Endothelial cell of umbilical vein (primary cell): ENCODE data around the gene NRCAM. TPM values are rescaled to one million over a fixed set of nuclear protein-coding genes. Genes with fewer than 3 reads are reported as not detected.

Experiments
- BruUV-seq: library from RNA; stranded (reverse); fragments of 400-500 nt; replicated peaks from 2 replicates; lab custom pipeline; 2021; lab: Mats Ljungman, UMichigan
- CTCF ChIA-PET: fragments of 300-600, 350-600 bp; sonication (Branson Sonifier 250); formaldehyde crosslinking; loops from one replicate; lab custom pipeline; 2021; ENCODE audit warnings: antibody characterized with exemption, inconsistent platforms; lab: Charles Lee
- POLR2A ChIA-PET: fragments of 300-600, 350-600 bp; sonication (Branson Sonifier 250); formaldehyde crosslinking; loops from one replicate; lab custom pipeline; 2021; ENCODE audit warnings: antibody characterized with exemption, inconsistent platforms; lab: Charles Lee
- DNase-seq: peaks from one replicate; pipeline ENCODE4 v3.0.0-alpha.2; 2011; ENCODE audit warnings: low read depth, low spot score
- FAIRE-seq: peaks from 2 replicates; lab custom pipeline; 2011; peaks lifted over from hg19 to GRCh38; lab: Jason Lieb, UNC
- H2AFZ ChIP-seq: 2 replicates; pipeline ENCODE4 v1.6.0; 2012; ENCODE audit warnings: low read depth, low read length, control low read depth, inconsistent platforms
- H3K27ac ChIP-seq: 2 replicates; pipeline ENCODE4 v1.5.1; 2011; ENCODE audit warnings: low read depth, mild to moderate bottlenecking, control low read depth, low read length, moderate library complexity; ENCODE audit not compliant: insufficient read depth
- H3K27me3 ChIP-seq, 2 experiments: 2 replicates each; pipeline versions ENCODE4 v1.6.0 to v1.6.1; 2011; ENCODE audit warnings: low read length in 2 of 2, mixed read lengths in 1 of 2; ENCODE audit not compliant: control insufficient read depth in 2 of 2, insufficient read depth in 2 of 2
- H3K36me3 ChIP-seq, 2 experiments: 2 replicates in 1 of 2; 3 replicates in 1 of 2; pipeline ENCODE4 v1.5.1; 2011; ENCODE audit warnings: low read length in 2 of 2, mild to moderate bottlenecking in 1 of 2, moderate library complexity in 1 of 2; ENCODE audit not compliant: control insufficient read depth in 2 of 2, insufficient read depth in 2 of 2; ENCODE audit errors: extremely low read depth in 1 of 2
- H3K4me1 ChIP-seq: 3 replicates; pipeline ENCODE4 v1.5.1; 2011; ENCODE audit warnings: mild to moderate bottlenecking, low read length; ENCODE audit not compliant: control insufficient read depth, insufficient read depth; ENCODE audit errors: extremely low read depth
- H3K4me2 ChIP-seq: 2 replicates; pipeline ENCODE4 v1.6.1; 2011; ENCODE audit warnings: low read length, control low read depth, mixed read lengths; ENCODE audit not compliant: insufficient read depth
- H3K4me3 ChIP-seq, 3 experiments: fragments of 200-600 bp in 1 of 3; sonication (generic), shearing (Covaris generic) in 1 of 3; replicated peaks in 1 of 3; 2 replicates each; pipeline ENCODE4 v1.5.1; 2011 to 2016; ENCODE audit warnings: control low read depth in 3 of 3, low read length in 3 of 3, mild to moderate bottlenecking in 2 of 3, inconsistent platforms in 1 of 3, low read depth in 1 of 3, moderate library complexity in 1 of 3; ENCODE audit not compliant: insufficient read depth in 1 of 3
- H3K79me2 ChIP-seq: 2 replicates; pipeline ENCODE4 v1.6.0; 2012; ENCODE audit warnings: low read length, inconsistent platforms; ENCODE audit not compliant: control insufficient read depth, insufficient read depth
- H3K9ac ChIP-seq: replicated peaks from 2 replicates; pipeline ENCODE3; 2011; ENCODE audit warnings: low read length, control low read depth; ENCODE audit not compliant: insufficient read depth; ENCODE audit errors: extremely low read depth
- H3K9me1 ChIP-seq: replicated peaks from 3 replicates; pipeline ENCODE4 v1.6.0; 2011; ENCODE audit warnings: mild to moderate bottlenecking, low read length; ENCODE audit not compliant: control insufficient read depth, insufficient read depth; ENCODE audit errors: extremely low read depth
- H3K9me3 ChIP-seq: replicated peaks from 2 replicates; pipeline ENCODE4 v1.5.1; 2012; ENCODE audit warnings: low read length, inconsistent platforms; ENCODE audit not compliant: control insufficient read depth, insufficient read depth
- H4K20me1 ChIP-seq: replicated peaks from 2 replicates; pipeline ENCODE3; 2011; ENCODE audit warnings: mild to moderate bottlenecking, low read length; ENCODE audit not compliant: control insufficient read depth, insufficient read depth; ENCODE audit errors: extremely low read depth
- CTCF ChIP-seq, 2 donors: IDR thresholded peaks; 1 replicate in 1 of 2; 2 replicates in 1 of 2; pipeline ENCODE4 v1.5.1; 2011; ENCODE audit warnings: low read length in 2 of 2, mild to moderate bottlenecking in 2 of 2, moderate library complexity in 2 of 2, control low read depth in 1 of 2, inconsistent platforms in 1 of 2, low read depth in 1 of 2; ENCODE audit not compliant: insufficient read depth in 1 of 2; ENCODE audit errors: extremely low read depth in 1 of 2
- EZH2 ChIP-seq: IDR thresholded peaks from 2 replicates; pipeline ENCODE4 v1.6.1; 2012; ENCODE audit warnings: borderline replicate concordance, low read depth, mild to moderate bottlenecking, moderate library complexity, low read length, inconsistent platforms; ENCODE audit not compliant: severe bottlenecking
- FOS ChIP-seq: IDR thresholded peaks from 2 replicates; pipeline ENCODE4 v1.6.1; 2011; ENCODE audit warnings: mild to moderate bottlenecking, low read length, moderate library complexity, borderline replicate concordance; ENCODE audit not compliant: insufficient read depth
- GATA2 ChIP-seq: IDR thresholded peaks from 2 replicates; pipeline ENCODE4 v1.7.0; 2011; ENCODE audit warnings: low read depth, mild to moderate bottlenecking, moderate library complexity, mixed read lengths, low read length; ENCODE audit not compliant: insufficient read length, insufficient read depth
- JUN ChIP-seq: IDR thresholded peaks from 2 replicates; pipeline ENCODE4 v1.6.1; 2011; ENCODE audit warnings: borderline replicate concordance, low read depth; ENCODE audit not compliant: insufficient read length, insufficient read depth
- MYC ChIP-seq: IDR thresholded peaks from one replicate; pipeline ENCODE4 v1.6.1; 2011; ENCODE audit warnings: mild to moderate bottlenecking, low read depth, low read length
- POLR2A ChIP-seq: IDR thresholded peaks from 2 replicates; pipeline ENCODE4 v1.6.1; 2012; ENCODE audit warnings: low read depth, mild to moderate bottlenecking, control low read depth, low read length
- POLR2AphosphoS5 ChIP-seq: IDR thresholded peaks from 2 replicates; pipeline ENCODE4 v1.6.1; 2012; ENCODE audit warnings: low read depth, mild to moderate bottlenecking, control low read depth, low read length, moderate library complexity; ENCODE audit not compliant: insufficient read depth
- dilution Hi-C: fragments of 300-500 bp; cut with MboI; formaldehyde crosslinking; loops from one replicate; pipeline ENCODE4 v1.15.0; 2019; ENCODE audit warnings: low sequenced_read_pairs; ENCODE audit not compliant: extremely low pct_ligation_motif_present
- intact Hi-C: fragments of 100-400 bp; cut with micrococcal nuclease; formaldehyde crosslinking; loops from one replicate; pipeline ENCODE4 v1.10.0; 2022
- polyA plus RNA-seq, 4 experiments: library from polyadenylated mRNA; depleted of rRNA in 3 of 4; stranded (reverse) in 3 of 4; unstranded in 1 of 4; fragments of >200 nt; gene quantifications; 2 replicates each; pipeline versions ENCODE4 v1.2.1 to v1.2.3, GENCODE V29; 2011 to 2012; ENCODE audit warnings: missing spikeins in 1 of 4
- total RNA-seq: library from RNA; stranded (reverse); gene quantifications from 2 replicates; pipeline ENCODE4 v1.2.3, GENCODE V29; 2021
- TF ChIP-seq, protein P1 (sequence below): IDR thresholded peaks from 2 replicates; pipeline ENCODE4 v1.6.1; 2011; ENCODE audit not compliant: insufficient read depth, insufficient read length

Gene NRCAM
- total and polyA plus RNA-seq, 2 donors (not counting 3 experiments of a cell fraction or from before 2014, with no cell fraction given): 26.0 to 47.6 TPM

GRCh38 chr7:108239501-108240225 lies 216.6 kb downstream of the NRCAM start:
- Histone ChIP-seq H3K9me3 (no peaks in the 10 kb centered on the region), H3K27me3 (no peaks in the 10 kb centered on the region), H3K79me2 (peaks cover 7% of the 10 kb centered on the region), H3K27ac (no peak overlapping the region), H4K20me1 (no peaks in the 10 kb centered on the region), H2AFZ (no peak overlapping the region), H3K9ac (no peak overlapping the region), H3K4me3 (no peak overlapping the region), H3K4me2 (no peak overlapping the region), H3K9me1 (no peaks in the 10 kb centered on the region), H3K4me1 (peaks cover 18% of the 10 kb centered on the region), H3K36me3 (no peaks in the 10 kb centered on the region)
- CTCF ChIA-PET: no interaction called here
- dilution Hi-C loops: no loop called here
- DNase-seq (no peak), FAIRE-seq (no peak)
- no TSS peak for BruUV-seq
- intact Hi-C loops: no loop called here
- TF ChIP-seq FOS (no peak), JUN (no peak), CTCF (IDR thresholded peaks at IDR 0.05; ENCODE audit: extremely low read depth in 1 of 2, insufficient read depth in 1 of 2, low read depth in 1 of 2, low read length in 2 of 2) (no peak), EZH2 (no peak), MYC (no peak), POLR2A (no peak), POLR2AphosphoS5 (no peak), GATA2 (no peak)
- TF ChIP-seq, protein P1, sequence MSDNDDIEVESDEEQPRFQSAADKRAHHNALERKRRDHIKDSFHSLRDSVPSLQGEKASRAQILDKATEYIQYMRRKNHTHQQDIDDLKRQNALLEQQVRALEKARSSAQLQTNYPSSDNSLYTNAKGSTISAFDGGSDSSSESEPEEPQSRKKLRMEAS: no peak
- POLR2A ChIA-PET: interaction anchor here (0.6 kb wide), 1 partner anchor 1067 kb away, joined by 3 read pairs; no protein-coding TSS in a partner anchor
